ENCODE measurements around the gene C11orf71. TPM values are rescaled to one million over a fixed set of nuclear protein-coding genes. Genes with fewer than 3 reads are reported as not detected.

The C11orf71 gene
- total RNA-seq, 1 experiment from 2014 or later = 3.7 TPM

DNA sequence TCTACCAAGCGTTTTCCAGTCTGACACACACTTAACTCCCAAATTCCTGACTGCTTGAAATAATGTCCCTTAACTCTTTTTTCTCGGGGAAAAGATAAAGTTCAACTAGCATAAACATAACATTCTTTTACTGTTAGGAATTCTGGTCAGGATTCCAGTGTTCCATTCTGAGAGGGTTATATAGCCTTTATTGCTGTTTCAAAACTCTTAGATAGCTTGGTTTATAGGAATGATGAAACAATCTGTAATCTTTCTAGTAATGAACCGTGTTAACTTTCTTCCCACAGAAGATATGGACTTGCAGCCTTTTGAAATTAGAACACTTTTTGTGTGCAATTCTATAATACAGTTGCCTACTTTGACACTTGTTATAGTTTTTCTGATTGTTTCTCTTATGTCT is 47.6 kb upstream of the C11orf71 start:
- TF ChIP-seq EZH2 (IDR thresholded peaks at IDR 0.05; ENCODE audit: low read depth) = no peak
- TF ChIP-seq, protein P1, sequence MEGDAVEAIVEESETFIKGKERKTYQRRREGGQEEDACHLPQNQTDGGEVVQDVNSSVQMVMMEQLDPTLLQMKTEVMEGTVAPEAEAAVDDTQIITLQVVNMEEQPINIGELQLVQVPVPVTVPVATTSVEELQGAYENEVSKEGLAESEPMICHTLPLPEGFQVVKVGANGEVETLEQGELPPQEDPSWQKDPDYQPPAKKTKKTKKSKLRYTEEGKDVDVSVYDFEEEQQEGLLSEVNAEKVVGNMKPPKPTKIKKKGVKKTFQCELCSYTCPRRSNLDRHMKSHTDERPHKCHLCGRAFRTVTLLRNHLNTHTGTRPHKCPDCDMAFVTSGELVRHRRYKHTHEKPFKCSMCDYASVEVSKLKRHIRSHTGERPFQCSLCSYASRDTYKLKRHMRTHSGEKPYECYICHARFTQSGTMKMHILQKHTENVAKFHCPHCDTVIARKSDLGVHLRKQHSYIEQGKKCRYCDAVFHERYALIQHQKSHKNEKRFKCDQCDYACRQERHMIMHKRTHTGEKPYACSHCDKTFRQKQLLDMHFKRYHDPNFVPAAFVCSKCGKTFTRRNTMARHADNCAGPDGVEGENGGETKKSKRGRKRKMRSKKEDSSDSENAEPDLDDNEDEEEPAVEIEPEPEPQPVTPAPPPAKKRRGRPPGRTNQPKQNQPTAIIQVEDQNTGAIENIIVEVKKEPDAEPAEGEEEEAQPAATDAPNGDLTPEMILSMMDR (conservative IDR thresholded peaks at IDR 0.05) = no peak
- no TSS peak for BruUV-seq (replicated peaks)
- peaks cover 51% of the 10 kb centered on the region for H3K79me2 ChIP-seq (ENCODE audit: low read depth)
- no peaks in the 10 kb centered on the region for H3K9me3 ChIP-seq (ENCODE audit: insufficient read depth, low read depth)
- no peak overlapping the region for H3K4me3 ChIP-seq
- no peak overlapping the region for H2AFZ ChIP-seq
- intact Hi-C loops (cut with micrococcal nuclease; ENCODE audit: unreplicated experiment) = no loop called here
- DNase-seq = no peak
- peak overlapping the region; percentile 41 for H3K27ac ChIP-seq
- POLR2A ChIA-PET (ENCODE audit: unreplicated experiment) = interaction anchor here (0.6 kb wide), 1 partner anchor 43 kb away, joined by 9 read pairs; no protein-coding TSS in a partner anchor
- H4K20me1 ChIP-seq (ENCODE audit: insufficient read depth) = peaks cover 27% of the 10 kb centered on the region
- H3K9me2 ChIP-seq (ENCODE audit: insufficient read depth) = no peaks in the 10 kb centered on the region
- H3K4me2 ChIP-seq = no peak overlapping the region
- no peaks in the 10 kb centered on the region for H3K4me1 ChIP-seq (replicated peaks; ENCODE audit: insufficient read depth)
- no peaks in the 10 kb centered on the region; the same call in 1 of the 2 replicates for H3F3A ChIP-seq (ENCODE audit: insufficient read depth, low read depth)
- CTCF ChIA-PET = no interaction called here
- H3K27me3 ChIP-seq (ENCODE audit: insufficient read depth, low read depth) = no peaks in the 10 kb centered on the region
- H3K36me3 ChIP-seq (ENCODE audit: low read depth) = peaks cover 68% of the 10 kb centered on the region

- Histone ChIP-seq H3K9me3 (ENCODE audit: insufficient read depth, low read depth) (no peaks in the 10 kb centered on the region), H4K20me1 (ENCODE audit: insufficient read depth) (peaks cover 30% of the 10 kb centered on the region), H3K36me3 (ENCODE audit: low read depth) (peaks cover 67% of the 10 kb centered on the region), H3K4me3 (no peak overlapping the region), H2AFZ (no peak overlapping the region), H3K27ac (peak overlapping the region; percentile 41), H3K4me1 (replicated peaks; ENCODE audit: insufficient read depth) (no peaks in the 10 kb centered on the region), H3F3A (ENCODE audit: insufficient read depth, low read depth) (no peaks in the 10 kb centered on the region; the same call in 1 of the 2 replicates), H3K4me2 (no peak overlapping the region), H3K27me3 (ENCODE audit: insufficient read depth, low read depth) (no peaks in the 10 kb centered on the region), H3K79me2 (ENCODE audit: low read depth) (peaks cover 55% of the 10 kb centered on the region), H3K9me2 (ENCODE audit: insufficient read depth) (no peaks in the 10 kb centered on the region)
- BruUV-seq (replicated peaks) = no TSS peak
- TF ChIP-seq, protein P1 (conservative IDR thresholded peaks at IDR 0.05) = no peak
- TF ChIP-seq EZH2 (IDR thresholded peaks at IDR 0.05; ENCODE audit: low read depth) = no peak
- intact Hi-C loops (cut with micrococcal nuclease; ENCODE audit: unreplicated experiment) = no loop called here
- CTCF ChIA-PET = no interaction called here
- POLR2A ChIA-PET (ENCODE audit: unreplicated experiment) = interaction anchor here (0.6 kb wide), 1 partner anchor 43 kb away, joined by 9 read pairs; no protein-coding TSS in a partner anchor
- DNase-seq = no peak
Observed at GRCh38 chr11:114447444-114447843, 47.1 kb upstream of the C11orf71 start.

GRCh38 chr11:114442536-114442935 is 42.2 kb upstream of the C11orf71 start:
- BruUV-seq (replicated peaks) = no TSS peak
- TF ChIP-seq, protein P1 (conservative IDR thresholded peaks at IDR 0.05) = no peak
- no peak for TF ChIP-seq EZH2 (IDR thresholded peaks at IDR 0.05; ENCODE audit: low read depth)
- H3K9me2 ChIP-seq (ENCODE audit: insufficient read depth) = no peaks in the 10 kb centered on the region
- H3K4me3 ChIP-seq = no peak overlapping the region
- H3K79me2 ChIP-seq (ENCODE audit: low read depth) = peaks cover 77% of the 10 kb centered on the region
- intact Hi-C loops (cut with micrococcal nuclease; ENCODE audit: unreplicated experiment) = no loop called here
- POLR2A ChIA-PET (ENCODE audit: unreplicated experiment) = interaction anchor here (0.6 kb wide), 2 partner anchors 47 to 669 kb away, joined by 3 to 7 read pairs; partner anchors contain the start of gene ZW10
- DNase-seq = no peak
- H3K9me3 ChIP-seq (ENCODE audit: insufficient read depth, low read depth) = no peaks in the 10 kb centered on the region
- no peak overlapping the region for H2AFZ ChIP-seq
- peaks cover 30% of the 10 kb centered on the region for H3K4me1 ChIP-seq (replicated peaks; ENCODE audit: insufficient read depth)
- H3K4me2 ChIP-seq = no peak overlapping the region
- CTCF ChIA-PET = no interaction called here
- H3K36me3 ChIP-seq (ENCODE audit: low read depth) = peaks cover 40% of the 10 kb centered on the region
- H3K27me3 ChIP-seq (ENCODE audit: insufficient read depth, low read depth) = no peaks in the 10 kb centered on the region
- peaks cover 46% of the 10 kb centered on the region for H4K20me1 ChIP-seq (ENCODE audit: insufficient read depth)
- peaks cover 21% of the 10 kb centered on the region for H3F3A ChIP-seq (ENCODE audit: insufficient read depth, low read depth)
- H3K27ac ChIP-seq = no peak overlapping the region
